ENCODE results near the gene TMEM220.

GRCh38 chr17:10743316-10744009 is 13.6 kb upstream of the TMEM220 start:
- TF ChIP-seq E2F4 (IDR thresholded peaks at IDR 0.05; ENCODE audit: low read depth, low read length), result no peak
- no peak for TF ChIP-seq SP1 (IDR thresholded peaks at IDR 0.05; ENCODE audit: low read depth, low read length)
- no peak for TF ChIP-seq SIN3A (IDR thresholded peaks at IDR 0.05; ENCODE audit: low read depth, low read length)
- TF ChIP-seq E2F8 (IDR thresholded peaks at IDR 0.05; ENCODE audit: low read depth, partially characterized antibody), result no peak
- no peak for TF ChIP-seq ZBTB4 (CRISPR knock-in tag; IDR thresholded peaks at IDR 0.05)
- TF ChIP-seq CTCF (IDR thresholded peaks at IDR 0.05 in 2 of 3, conservative IDR thresholded peaks at IDR 0.05 in 1 of 3; ENCODE audit: control insufficient read depth in 2 of 3, extremely low read depth in 1 of 3, insufficient read depth in 1 of 3, low read depth in 3 of 3, low read length in 3 of 3), result no peak
- no peak for TF ChIP-seq SUZ12 (IDR thresholded peaks at IDR 0.05; ENCODE audit: unreplicated experiment)
- TF ChIP-seq BMI1 (IDR thresholded peaks at IDR 0.05; ENCODE audit: borderline replicate concordance), result no peak
- TF ChIP-seq NFYA (IDR thresholded peaks at IDR 0.05; ENCODE audit: borderline replicate concordance, low read depth, low read length), result no peak
- TF ChIP-seq CEBPB (IDR thresholded peaks at IDR 0.05; ENCODE audit: borderline replicate concordance in 1 of 2, low read depth in 2 of 2, low read length in 2 of 2), result no peak
- no peak for TF ChIP-seq ATF3 (IDR thresholded peaks at IDR 0.05; ENCODE audit: borderline replicate concordance, extremely low read depth, low read depth, low read length)

Measured in GM12878 (cell line).